ENCODE results near the gene VWA5A.

DNA sequence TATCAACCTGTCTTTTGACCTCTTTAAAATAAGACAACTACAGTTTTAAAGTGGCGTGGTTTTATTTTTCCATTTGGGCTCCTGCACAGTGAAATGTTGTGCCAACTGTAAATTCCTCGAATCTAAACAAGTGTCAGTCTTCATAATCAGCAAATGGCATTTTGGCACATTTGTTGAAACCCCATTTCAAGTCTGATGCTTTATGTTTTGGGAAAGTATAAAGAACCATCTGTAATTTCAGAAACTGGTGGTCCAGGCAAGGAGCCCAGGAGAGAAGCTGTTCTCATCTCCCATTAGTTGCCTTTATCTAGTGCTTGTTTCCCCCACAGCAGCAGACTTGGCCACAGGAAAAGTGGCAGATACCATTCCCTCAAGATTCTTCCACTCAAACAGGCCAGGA is 32.7 kb downstream of the VWA5A start:
- TF ChIP-seq, protein P1, sequence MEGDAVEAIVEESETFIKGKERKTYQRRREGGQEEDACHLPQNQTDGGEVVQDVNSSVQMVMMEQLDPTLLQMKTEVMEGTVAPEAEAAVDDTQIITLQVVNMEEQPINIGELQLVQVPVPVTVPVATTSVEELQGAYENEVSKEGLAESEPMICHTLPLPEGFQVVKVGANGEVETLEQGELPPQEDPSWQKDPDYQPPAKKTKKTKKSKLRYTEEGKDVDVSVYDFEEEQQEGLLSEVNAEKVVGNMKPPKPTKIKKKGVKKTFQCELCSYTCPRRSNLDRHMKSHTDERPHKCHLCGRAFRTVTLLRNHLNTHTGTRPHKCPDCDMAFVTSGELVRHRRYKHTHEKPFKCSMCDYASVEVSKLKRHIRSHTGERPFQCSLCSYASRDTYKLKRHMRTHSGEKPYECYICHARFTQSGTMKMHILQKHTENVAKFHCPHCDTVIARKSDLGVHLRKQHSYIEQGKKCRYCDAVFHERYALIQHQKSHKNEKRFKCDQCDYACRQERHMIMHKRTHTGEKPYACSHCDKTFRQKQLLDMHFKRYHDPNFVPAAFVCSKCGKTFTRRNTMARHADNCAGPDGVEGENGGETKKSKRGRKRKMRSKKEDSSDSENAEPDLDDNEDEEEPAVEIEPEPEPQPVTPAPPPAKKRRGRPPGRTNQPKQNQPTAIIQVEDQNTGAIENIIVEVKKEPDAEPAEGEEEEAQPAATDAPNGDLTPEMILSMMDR (IDR thresholded peaks at IDR 0.05; ENCODE audit: low read length): no peak
- TF ChIP-seq EZH2 (IDR thresholded peaks at IDR 0.05; ENCODE audit: borderline replicate concordance, low read length): no peak
